Kidney (tissue), 14 donors: Measurements from ENCODE around the gene CPB2. TPM values are rescaled to one million over a fixed set of nuclear protein-coding genes. Genes with fewer than 3 reads are reported as not detected.

Experiments
- DNase-seq, 5 donors: peaks; one replicate each; pipeline ENCODE4 v3.0.0-alpha.2; 2013 to 2020
- FAIRE-seq: peaks from 2 replicates; lab custom pipeline; 2012; peaks lifted over from hg19 to GRCh38; lab: Jason Lieb, UNC
- H3K27ac ChIP-seq, 2 donors: one replicate each; pipeline ENCODE4 v1.7.0; 2013; ENCODE audit warnings: low read depth in 2 of 2, low read length in 2 of 2, inconsistent platforms in 1 of 2
- H3K27me3 ChIP-seq: one replicate; pipeline ENCODE4 v1.7.1; 2013; ENCODE audit warnings: low read length, inconsistent platforms; ENCODE audit not compliant: control insufficient read depth, insufficient read depth
- H3K36me3 ChIP-seq, 3 donors: one replicate each; pipeline versions ENCODE4 v1.7.0 to v1.7.1; 2013; ENCODE audit warnings: low read length in 3 of 3, control low read depth in 1 of 3, inconsistent platforms in 1 of 3; ENCODE audit not compliant: insufficient read depth in 3 of 3, control insufficient read depth in 2 of 3
- H3K4me1 ChIP-seq, 3 donors: one replicate each; pipeline versions ENCODE4 v1.7.0 to v1.7.1; 2013; ENCODE audit warnings: low read length in 3 of 3, inconsistent platforms in 1 of 3, low read depth in 1 of 3; ENCODE audit not compliant: control insufficient read depth in 2 of 3, insufficient read depth in 2 of 3
- H3K4me3 ChIP-seq, 3 donors: one replicate each; pipeline versions ENCODE4 v1.7.0 to v1.8.1; 2013; ENCODE audit warnings: low read length in 3 of 3, control low read depth in 1 of 3, inconsistent platforms in 1 of 3
- H3K9ac ChIP-seq, 3 donors: one replicate each; pipeline versions ENCODE4 v1.7.0 to v1.7.1; 2013; ENCODE audit warnings: low read length in 3 of 3, control low read depth in 1 of 3, inconsistent platforms in 1 of 3
- H3K9me3 ChIP-seq, 3 donors: one replicate each; pipeline versions ENCODE4 v1.7.0 to v1.7.1; 2013; ENCODE audit warnings: low read length in 3 of 3, control low read depth in 1 of 3, inconsistent platforms in 1 of 3; ENCODE audit not compliant: control insufficient read depth in 2 of 3, insufficient read depth in 1 of 3
- CTCF ChIP-seq: IDR thresholded peaks from 3 replicates; pipeline ENCODE4 v1.5.1; 2012; ENCODE audit warnings: mild to moderate bottlenecking, moderate library complexity, borderline replicate concordance; ENCODE audit not compliant: insufficient read depth; ENCODE audit errors: extremely low read depth
- intact Hi-C: fragments of 100-400 bp; cut with DNase I; formaldehyde crosslinking; loops from one replicate; pipeline ENCODE4 v1.11.1; 2022
- polyA plus RNA-seq: library from polyadenylated mRNA; stranded (reverse); fragments of 350-450 nt; fragmentation: Illumina TruSeq; extraction: RNeasy Lipid Tissue Mini Kit (QIAGEN cat#74804); gene quantifications from one replicate; pipeline ENCODE4 v1.2.3, GENCODE V29; 2014; ENCODE audit warnings: low read depth, low replicate concordance; ENCODE audit not compliant: insufficient read depth
- total RNA-seq: library from RNA; stranded (reverse); fragmentation: NEBNext Ultra II Directional; extraction: Animal tissue kit (Norgen Biotek cat#: 25700); gene quantifications from one replicate; pipeline ENCODE4 v1.2.1, GENCODE V29; 2021
- donor health status: control.
- donor health status: control.
- donor health status: control.
- donor health status: control.
- donor health status: control.
- donor health status: DM: yes; HTN: yes; CAD: no.
- donor health status: Normal renal cell carcinoma (clear cell type).

Gene CPB2
- total and polyA plus RNA-seq, 2 donors from 2014 or later, result not detected

GRCh38 chr13:46119883-46120614 is 15.2 kb upstream of the CPB2 start:
- TF ChIP-seq CTCF, result no peak
- Histone ChIP-seq H3K36me3 (no peaks in the 10 kb centered on the region), H3K9me3 (no peaks in the 10 kb centered on the region), H3K4me1 (peaks cover 0 to 4% (median 0%) of the 10 kb centered on the region in 3 donors), H3K9ac (no peak overlapping the region), H3K27ac (no peak overlapping the region), H3K27me3 (no peaks in the 10 kb centered on the region), H3K4me3 (no peak overlapping the region)
- intact Hi-C loops, result no loop called here
- DNase-seq, result no peak
- FAIRE-seq, result no peak

DNA sequence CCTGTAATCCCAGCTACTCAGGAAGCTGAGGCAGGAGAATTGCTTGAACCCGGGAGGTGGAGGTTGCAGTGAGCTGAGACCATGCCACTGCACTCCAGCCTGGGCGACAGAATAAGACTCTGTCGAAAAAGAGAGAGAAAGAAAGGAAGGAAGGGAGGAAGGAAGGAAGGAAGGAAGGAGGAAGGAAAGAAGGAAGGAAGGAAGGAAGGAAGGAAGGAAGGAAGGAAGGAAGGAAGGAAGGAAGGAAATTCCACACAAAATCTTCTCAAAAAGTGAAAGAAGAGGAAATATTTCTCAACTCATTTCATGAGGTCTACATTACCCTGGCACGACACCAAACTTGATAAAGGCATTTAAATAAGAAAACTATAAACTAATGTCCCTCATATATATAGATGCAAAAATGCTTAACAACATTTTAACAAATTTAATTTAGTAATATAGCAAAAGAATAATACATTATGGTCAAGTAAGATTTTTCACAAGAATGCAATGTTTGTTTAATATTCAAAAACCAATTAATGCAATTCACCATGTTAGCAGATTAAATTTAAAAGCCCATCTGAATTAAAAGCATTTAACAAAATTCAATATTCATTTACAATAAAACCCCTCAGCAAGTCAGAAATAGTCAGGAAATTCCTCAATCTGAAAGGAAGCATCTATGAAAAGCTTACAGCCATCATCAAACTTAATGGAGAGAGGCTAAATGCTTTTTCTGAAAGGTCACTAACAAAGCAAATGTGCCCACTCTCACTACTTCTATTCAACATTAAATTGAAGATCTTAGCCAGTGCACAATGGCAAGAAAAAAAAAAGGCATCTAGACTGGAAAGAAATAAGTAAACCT is 12.0 kb upstream of the CPB2 start:
- FAIRE-seq, result no peak

DNA sequence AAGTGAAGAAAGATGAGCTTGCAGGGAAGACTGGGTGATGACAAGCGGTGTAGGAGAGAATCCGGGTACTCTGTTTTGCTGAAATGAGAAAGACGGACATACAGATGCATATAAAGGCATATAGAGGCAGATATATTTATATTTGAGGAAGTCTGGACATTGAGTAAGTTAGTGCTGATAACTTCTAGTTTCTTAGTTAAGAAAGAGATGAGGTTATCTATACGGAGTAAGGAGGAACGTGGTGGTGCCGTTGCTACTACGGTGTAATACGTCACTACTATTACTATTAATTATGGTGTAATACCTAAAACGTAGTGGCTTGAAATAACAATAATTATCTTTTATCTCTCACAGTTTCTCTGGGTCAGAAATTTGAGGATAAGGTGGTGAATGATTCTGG is 9.8 kb upstream of the CPB2 start:
- Histone ChIP-seq H3K36me3 (no peaks in the 10 kb centered on the region), H3K9ac (no peak overlapping the region), H3K4me3 (no peak overlapping the region), H3K9me3 (no peaks in the 10 kb centered on the region), H3K4me1 (no peaks in the 10 kb centered on the region), H3K27me3 (no peaks in the 10 kb centered on the region), H3K27ac (no peak overlapping the region)
- intact Hi-C loops, result no loop called here
- DNase-seq (no peak), FAIRE-seq (no peak)
- TF ChIP-seq CTCF, result no peak

More for the DNA sequence above, 12.0 kb upstream of the CPB2 start:
- intact Hi-C loops, result no loop called here
- DNase-seq, result no peak
- Histone ChIP-seq H3K27me3 (no peaks in the 10 kb centered on the region), H3K9ac (no peak overlapping the region), H3K4me3 (no peak overlapping the region), H3K27ac (no peak overlapping the region), H3K9me3 (no peaks in the 10 kb centered on the region), H3K36me3 (no peaks in the 10 kb centered on the region), H3K4me1 (peaks cover 0 to 4% (median 0%) of the 10 kb centered on the region in 3 donors)
- TF ChIP-seq CTCF, result no peak
